ENCODE data around the gene RAD51B. TPM values are rescaled to one million over a fixed set of nuclear protein-coding genes. Genes with fewer than 3 reads are reported as not detected.

Gene RAD51B
- total RNA-seq, 1 donor from 2014 or later: 26.1 TPM

DNA sequence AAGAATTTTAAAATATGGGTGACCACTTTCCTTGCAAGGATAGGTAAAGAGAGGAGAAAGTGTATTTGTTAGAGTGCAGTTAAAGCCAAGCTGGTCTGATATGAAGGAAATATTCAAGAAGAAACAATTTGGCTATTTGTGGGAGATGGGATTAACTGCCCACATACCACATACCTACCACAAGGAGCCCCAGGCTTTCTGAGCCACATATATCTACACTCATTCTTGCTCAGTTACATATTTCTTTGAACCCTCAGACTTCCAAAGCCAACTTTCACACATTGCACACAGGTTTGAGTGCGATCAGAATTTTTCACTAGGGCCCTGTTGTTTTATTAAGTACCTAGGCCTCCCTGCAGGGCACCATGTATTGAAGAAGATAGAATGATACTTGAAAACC is 643.1 kb downstream of the RAD51B start:
- H3K4me1 Mint-ChIP-seq (ENCODE audit: low read depth): peaks cover 6% of the 10 kb centered on the region
- no peak overlapping the region for H3K4me3 Mint-ChIP-seq
- H3K27me3 Mint-ChIP-seq (ENCODE audit: insufficient read depth): no peaks in the 10 kb centered on the region
- intact Hi-C loops (cut with micrococcal nuclease): loop anchor here (10.0 kb wide), 2 partner anchors 58 to 178 kb away; no protein-coding TSS in a partner anchor
- H3K9me3 Mint-ChIP-seq: no peaks in the 10 kb centered on the region
- DNase-seq (ENCODE audit: low spot score): no peak
- H3K36me3 Mint-ChIP-seq (ENCODE audit: low read depth): no peaks in the 10 kb centered on the region
- H3K27ac Mint-ChIP-seq: no peak overlapping the region

GRCh38 chr14:68463299-68463698 is 643.7 kb downstream of the RAD51B start:
- Mint-ChIP-seq H3K4me1 (ENCODE audit: low read depth) (peaks cover 9% of the 10 kb centered on the region), H3K27me3 (ENCODE audit: insufficient read depth) (no peaks in the 10 kb centered on the region), H3K27ac (no peak overlapping the region)

GRCh38 chr14:68463705-68464374 is 644.3 kb downstream of the RAD51B start:
- Mint-ChIP-seq H3K27ac (no peak overlapping the region), H3K36me3 (ENCODE audit: low read depth) (no peaks in the 10 kb centered on the region), H3K9me3 (no peaks in the 10 kb centered on the region), H3K4me1 (ENCODE audit: low read depth) (peaks cover 15% of the 10 kb centered on the region), H3K4me3 (no peak overlapping the region), H3K27me3 (ENCODE audit: insufficient read depth) (no peaks in the 10 kb centered on the region)
- intact Hi-C loops (cut with micrococcal nuclease): loop anchor here (10.0 kb wide), 2 partner anchors 59 to 179 kb away; no protein-coding TSS in a partner anchor
- DNase-seq (ENCODE audit: low spot score): no peak

More at GRCh38 chr14:68463299-68463698, 643.7 kb downstream of the RAD51B start:
- DNase-seq (ENCODE audit: low spot score): no peak
- Mint-ChIP-seq H3K4me3 (no peak overlapping the region), H3K9me3 (no peaks in the 10 kb centered on the region), H3K36me3 (ENCODE audit: low read depth) (no peaks in the 10 kb centered on the region)
- intact Hi-C loops (cut with micrococcal nuclease): loop anchor here (10.0 kb wide), 2 partner anchors 58 to 178 kb away; no protein-coding TSS in a partner anchor

DNA sequence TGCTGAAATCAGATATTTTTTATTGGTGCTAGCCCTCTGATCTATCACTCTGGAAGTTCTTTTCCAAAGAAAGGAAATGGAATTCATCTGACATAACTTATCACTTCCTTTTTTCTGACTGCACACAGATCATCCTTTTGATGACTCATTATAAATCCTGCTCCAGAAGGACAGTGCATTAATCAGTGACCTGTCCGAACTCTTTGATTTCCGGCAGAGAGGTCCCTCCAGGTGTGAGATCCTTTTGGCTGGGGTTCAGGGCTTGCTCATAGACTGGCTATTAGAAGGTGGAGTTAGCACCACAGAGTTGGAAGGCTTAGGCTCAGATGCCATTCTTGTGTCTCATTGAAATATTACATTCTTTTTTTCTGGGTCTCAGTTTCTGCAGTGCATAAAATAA is 645.1 kb downstream of the RAD51B start:
- no peak overlapping the region for H3K27ac Mint-ChIP-seq
- no peaks in the 10 kb centered on the region for H3K36me3 Mint-ChIP-seq (ENCODE audit: low read depth)
- H3K4me3 Mint-ChIP-seq: no peak overlapping the region
- intact Hi-C loops (cut with micrococcal nuclease): loop anchor here (10.0 kb wide), 2 partner anchors 60 to 180 kb away; no protein-coding TSS in a partner anchor
- DNase-seq (ENCODE audit: low spot score): no peak
- H3K27me3 Mint-ChIP-seq (ENCODE audit: insufficient read depth): no peaks in the 10 kb centered on the region
- H3K9me3 Mint-ChIP-seq: no peaks in the 10 kb centered on the region
- H3K4me1 Mint-ChIP-seq (ENCODE audit: low read depth): peaks cover 24% of the 10 kb centered on the region

GRCh38 chr14:68466491-68466977 is 647.0 kb downstream of the RAD51B start:
- Mint-ChIP-seq H3K4me1 (ENCODE audit: low read depth) (peaks cover 33% of the 10 kb centered on the region), H3K27ac (no peak overlapping the region), H3K4me3 (no peak overlapping the region), H3K36me3 (ENCODE audit: low read depth) (no peaks in the 10 kb centered on the region), H3K9me3 (no peaks in the 10 kb centered on the region), H3K27me3 (ENCODE audit: insufficient read depth) (no peaks in the 10 kb centered on the region)
- intact Hi-C loops (cut with micrococcal nuclease): loop anchor here (10.0 kb wide), 2 partner anchors 62 to 182 kb away; no protein-coding TSS in a partner anchor
- DNase-seq (ENCODE audit: low spot score): no peak

- Mint-ChIP-seq H3K9me3 (no peaks in the 10 kb centered on the region), H3K36me3 (ENCODE audit: low read depth) (no peaks in the 10 kb centered on the region), H3K4me1 (ENCODE audit: low read depth) (peaks cover 33% of the 10 kb centered on the region), H3K27me3 (ENCODE audit: insufficient read depth) (no peaks in the 10 kb centered on the region), H3K4me3 (no peak overlapping the region), H3K27ac (no peak overlapping the region)
- intact Hi-C loops (cut with micrococcal nuclease): loop anchor here (10.0 kb wide), 2 partner anchors 63 to 183 kb away; no protein-coding TSS in a partner anchor
- no peak for DNase-seq (ENCODE audit: low spot score)
These were observed 647.8 kb downstream of the RAD51B start for GRCh38 chr14:68467425-68467824.

- Mint-ChIP-seq H3K4me1 (ENCODE audit: low read depth) (peaks cover 33% of the 10 kb centered on the region), H3K27me3 (ENCODE audit: insufficient read depth) (no peaks in the 10 kb centered on the region), H3K27ac (peak overlapping the region; percentile 78), H3K36me3 (ENCODE audit: low read depth) (no peaks in the 10 kb centered on the region), H3K9me3 (no peaks in the 10 kb centered on the region), H3K4me3 (no peak overlapping the region)
- intact Hi-C loops (cut with micrococcal nuclease): loop anchor here (1.0 to 10.0 kb wide), 6 partner anchors 15 to 325 kb away; partner anchors contain the start of gene ZFP36L1
- DNase-seq (ENCODE audit: low spot score): peak; percentile 42
These were observed 649.0 kb downstream of the RAD51B start for GRCh38 chr14:68468437-68469207.

- intact Hi-C loops (cut with micrococcal nuclease): loop anchor here (1.0 to 10.0 kb wide), 4 partner anchors 64 to 194 kb away; no protein-coding TSS in a partner anchor
- Mint-ChIP-seq H3K27me3 (ENCODE audit: insufficient read depth) (no peaks in the 10 kb centered on the region), H3K27ac (no peak overlapping the region), H3K36me3 (ENCODE audit: low read depth) (no peaks in the 10 kb centered on the region), H3K4me1 (ENCODE audit: low read depth) (peaks cover 33% of the 10 kb centered on the region), H3K4me3 (no peak overlapping the region), H3K9me3 (no peaks in the 10 kb centered on the region)
- DNase-seq (ENCODE audit: low spot score): no peak
These were observed 649.7 kb downstream of the RAD51B start for GRCh38 chr14:68469208-68469713.

DNA sequence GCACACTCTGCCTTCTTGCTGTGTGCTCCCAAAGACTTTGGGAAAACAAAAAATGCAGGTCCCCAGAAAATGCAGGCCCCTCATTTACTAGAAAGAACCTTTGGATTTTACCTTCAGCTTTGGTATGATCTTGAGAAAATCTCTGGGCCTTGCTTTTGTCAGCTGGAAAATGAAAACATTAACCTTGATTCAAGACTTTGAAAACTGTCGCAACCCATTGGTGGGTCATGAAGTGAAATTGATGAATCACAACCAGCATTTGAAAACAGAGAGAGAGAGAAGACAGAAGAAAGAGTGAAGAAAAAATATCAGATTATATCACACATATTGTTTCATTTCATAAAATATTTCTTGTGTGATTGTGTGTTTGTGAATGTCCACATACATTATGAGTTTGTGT is 650.8 kb downstream of the RAD51B start:
- no peak for DNase-seq (ENCODE audit: low spot score)
- H3K36me3 Mint-ChIP-seq (ENCODE audit: low read depth): no peaks in the 10 kb centered on the region
- no peak overlapping the region for H3K27ac Mint-ChIP-seq
- H3K4me1 Mint-ChIP-seq (ENCODE audit: low read depth): peaks cover 33% of the 10 kb centered on the region
- no peaks in the 10 kb centered on the region for H3K9me3 Mint-ChIP-seq
- H3K4me3 Mint-ChIP-seq: no peak overlapping the region
- no peaks in the 10 kb centered on the region for H3K27me3 Mint-ChIP-seq (ENCODE audit: insufficient read depth)
- intact Hi-C loops (cut with micrococcal nuclease): no loop called here

DNA sequence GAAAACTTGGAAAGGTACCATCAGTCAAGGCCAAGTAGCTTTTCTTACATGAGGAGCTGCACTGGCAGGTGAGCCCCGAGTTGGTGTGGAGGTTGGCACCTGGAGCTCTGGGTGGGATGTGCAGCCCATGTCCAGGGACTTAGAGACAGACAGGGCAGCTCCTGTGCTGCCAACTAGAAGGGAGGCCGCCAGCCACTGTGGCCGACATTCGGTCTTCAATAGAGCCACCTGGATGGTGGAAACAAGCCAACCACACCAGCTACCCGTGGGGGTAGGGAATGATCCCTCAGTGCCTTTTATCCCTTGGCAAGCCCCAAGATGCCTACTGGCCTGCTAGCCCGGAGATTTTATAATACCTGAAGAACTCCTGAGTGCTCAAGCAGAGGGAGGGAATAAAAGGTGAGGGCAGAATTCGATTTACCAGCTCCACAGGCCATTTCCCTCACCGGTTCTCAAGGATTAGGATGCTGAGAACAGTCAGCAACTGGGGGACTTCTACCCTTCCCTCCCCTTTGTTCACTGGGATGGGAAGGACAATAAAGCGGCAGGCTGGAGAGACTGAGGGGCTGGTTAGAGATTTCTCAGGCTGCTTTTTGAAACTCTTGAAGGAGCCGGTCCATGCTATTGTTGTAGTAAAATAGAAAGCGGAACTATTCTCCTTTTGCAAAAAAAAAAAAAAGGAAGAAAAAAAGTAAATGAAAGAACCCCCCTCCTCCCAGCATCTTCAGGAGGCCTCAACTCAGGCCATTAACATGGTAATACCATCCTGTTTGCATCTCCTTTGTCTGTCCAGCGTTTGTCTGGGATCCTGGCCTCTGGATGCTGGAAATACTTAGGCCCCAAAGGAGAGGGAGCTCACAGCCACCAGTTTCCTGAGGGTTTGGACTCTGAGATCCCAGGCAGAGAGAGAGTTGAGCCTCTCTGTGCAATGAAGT is 651.7 kb downstream of the RAD51B start:
- Mint-ChIP-seq H3K4me3 (no peak overlapping the region), H3K27ac (no peak overlapping the region), H3K36me3 (ENCODE audit: low read depth) (no peaks in the 10 kb centered on the region), H3K9me3 (no peaks in the 10 kb centered on the region), H3K27me3 (ENCODE audit: insufficient read depth) (no peaks in the 10 kb centered on the region), H3K4me1 (ENCODE audit: low read depth) (peaks cover 32% of the 10 kb centered on the region)
- intact Hi-C loops (cut with micrococcal nuclease): no loop called here
- no peak for DNase-seq (ENCODE audit: low spot score)

- DNase-seq (ENCODE audit: low spot score): no peak
- no peaks in the 10 kb centered on the region for H3K27me3 Mint-ChIP-seq (ENCODE audit: insufficient read depth)
- intact Hi-C loops (cut with micrococcal nuclease): no loop called here
- H3K4me3 Mint-ChIP-seq: no peak overlapping the region
- no peaks in the 10 kb centered on the region for H3K9me3 Mint-ChIP-seq
- H3K36me3 Mint-ChIP-seq (ENCODE audit: low read depth): no peaks in the 10 kb centered on the region
- H3K27ac Mint-ChIP-seq: no peak overlapping the region
- H3K4me1 Mint-ChIP-seq (ENCODE audit: low read depth): peaks cover 27% of the 10 kb centered on the region
These were observed 652.5 kb downstream of the RAD51B start for GRCh38 chr14:68471964-68472508.

DNA sequence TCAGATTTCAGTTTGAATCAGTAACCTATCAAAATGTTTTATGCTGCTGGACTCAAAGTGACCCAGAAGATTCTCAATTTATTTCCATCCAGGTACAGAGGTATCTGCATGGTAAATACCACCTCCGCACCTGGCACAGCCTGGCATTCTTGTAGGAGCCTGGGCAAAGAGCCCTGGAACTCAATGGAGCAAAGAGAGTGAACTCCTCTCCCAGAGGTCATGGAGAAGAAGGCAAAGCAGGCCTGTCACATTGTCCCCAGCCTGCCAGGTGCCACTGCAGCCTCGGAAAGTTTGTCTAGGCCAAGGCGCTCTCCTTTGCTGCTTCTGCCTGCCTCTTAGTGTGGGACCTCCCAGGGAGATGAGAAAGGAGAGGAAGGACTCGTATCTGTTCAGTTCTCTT is 653.5 kb downstream of the RAD51B start:
- DNase-seq (ENCODE audit: low spot score): no peak
- Mint-ChIP-seq H3K27me3 (ENCODE audit: insufficient read depth) (no peaks in the 10 kb centered on the region), H3K36me3 (ENCODE audit: low read depth) (no peaks in the 10 kb centered on the region), H3K4me3 (no peak overlapping the region), H3K9me3 (no peaks in the 10 kb centered on the region), H3K27ac (no peak overlapping the region), H3K4me1 (ENCODE audit: low read depth) (peaks cover 26% of the 10 kb centered on the region)
- intact Hi-C loops (cut with micrococcal nuclease): no loop called here
